Neural cell (in vitro differentiated cells): Measurements from ENCODE around the gene KRTDAP. TPM values are rescaled to one million over a fixed set of nuclear protein-coding genes. Genes with fewer than 3 reads are reported as not detected.

Experiments
- H2AFZ ChIP-seq: fragments of 200-600, 300-800 bp; sonication (generic), shearing (Covaris generic); 2 replicates; pipeline ENCODE4 v1.6.0; 2014; ENCODE audit warnings: low read depth, mild to moderate bottlenecking, antibody characterized with exemption, low read length, moderate library complexity
- H3F3A ChIP-seq: fragments of 200-600 bp; shearing (Covaris generic); 2 replicates; pipeline ENCODE4 v1.6.1; 2016; ENCODE audit warnings: mild to moderate bottlenecking, moderate library complexity, mixed read lengths, antibody characterized with exemption, low read length; ENCODE audit not compliant: insufficient read depth, poor library complexity, severe bottlenecking
- H3K27ac ChIP-seq: fragments of 200-600, 300-800 bp; sonication (generic), shearing (Covaris generic); 2 replicates; pipeline ENCODE4 v1.5.1; 2014; ENCODE audit warnings: mild to moderate bottlenecking, low read length, moderate library complexity
- H3K27me3 ChIP-seq: fragments of 300-800, 200-600 bp; sonication (generic), shearing (Covaris generic); 2 replicates; pipeline ENCODE4 v1.6.0; 2014; ENCODE audit warnings: mild to moderate bottlenecking, low read depth, low read length, moderate library complexity; ENCODE audit not compliant: insufficient read depth
- H3K36me3 ChIP-seq: fragments of 300-800, 200-600 bp; sonication (generic), shearing (Covaris generic); 2 replicates; pipeline ENCODE4 v1.5.1; 2014; ENCODE audit warnings: mild to moderate bottlenecking, antibody characterized with exemption, low read length, moderate library complexity; ENCODE audit not compliant: insufficient read depth
- H3K4me2 ChIP-seq: fragments of 300-800, 200-600 bp; sonication (generic), shearing (Covaris generic); 2 replicates; pipeline ENCODE4 v1.6.0; 2014; ENCODE audit warnings: mild to moderate bottlenecking, low read length
- H3K4me3 ChIP-seq: fragments of 300-800, 200-600 bp; sonication (generic), shearing (Covaris generic); 2 replicates; pipeline ENCODE4 v1.5.1; 2014; ENCODE audit warnings: mild to moderate bottlenecking, low read length, moderate library complexity
- H3K79me2 ChIP-seq: fragments of 200-600 bp; shearing (Covaris generic); replicated peaks from 2 replicates; pipeline ENCODE4 v1.6.0; 2014; ENCODE audit warnings: mild to moderate bottlenecking, low read length, moderate library complexity; ENCODE audit not compliant: insufficient read depth
- H3K9ac ChIP-seq: fragments of 300-800, 200-600 bp; sonication (generic), shearing (Covaris generic); 2 replicates; pipeline ENCODE4 v1.6.1; 2016; ENCODE audit warnings: mild to moderate bottlenecking, low read length, mixed read lengths
- H3K9me2 ChIP-seq: fragments of 200-600 bp; shearing (Covaris generic); 2 replicates; pipeline ENCODE4 v1.6.1; 2016; ENCODE audit warnings: mild to moderate bottlenecking, low read length, mixed read lengths; ENCODE audit not compliant: insufficient read depth
- H3K9me3 ChIP-seq: fragments of 200-600, 300-800 bp; sonication (generic), shearing (Covaris generic); 2 replicates; pipeline ENCODE4 v1.6.1; 2016; ENCODE audit warnings: mild to moderate bottlenecking, mixed run types, low read length, moderate library complexity, mixed read lengths
- H4K20me1 ChIP-seq: fragments of 200-600 bp; shearing (Covaris generic); 2 replicates; pipeline ENCODE4 v1.6.1; 2016; ENCODE audit warnings: mild to moderate bottlenecking, mixed run types; ENCODE audit not compliant: insufficient read depth
- EP300 ChIP-seq: fragments of 450-650 bp; conservative IDR thresholded peaks from 2 replicates; pipeline ENCODE4 v1.6.1; 2014; ENCODE audit warnings: antibody characterized with exemption, mild to moderate bottlenecking, moderate library complexity; ENCODE audit not compliant: poor library complexity, severe bottlenecking
- EZH2 ChIP-seq: fragments of 200-600, 300-800 bp; shearing (Covaris generic), sonication (generic); IDR thresholded peaks from 2 replicates; pipeline ENCODE4 v1.6.1; 2014; ENCODE audit warnings: antibody characterized with exemption, low read length, borderline replicate concordance, mild to moderate bottlenecking; ENCODE audit not compliant: insufficient read depth, poor library complexity, severe bottlenecking
- MXI1 ChIP-seq: fragments of 450-650 bp; conservative IDR thresholded peaks from 2 replicates; pipeline ENCODE4 v1.6.1; 2014; ENCODE audit warnings: antibody characterized with exemption, mild to moderate bottlenecking; ENCODE audit not compliant: poor library complexity, severe bottlenecking
- POLR2AphosphoS5 ChIP-seq: IDR thresholded peaks from 2 replicates; pipeline ENCODE4 v1.6.1; 2012
- RAD21 ChIP-seq: fragments of 450-650 bp; conservative IDR thresholded peaks from 2 replicates; pipeline ENCODE4 v1.6.1; 2014; ENCODE audit warnings: antibody characterized with exemption, mild to moderate bottlenecking, moderate library complexity
- SMC3 ChIP-seq: fragments of 450-650 bp; conservative IDR thresholded peaks from 2 replicates; pipeline ENCODE4 v1.6.1; 2014; ENCODE audit warnings: antibody characterized with exemption, mild to moderate bottlenecking, moderate library complexity; ENCODE audit not compliant: poor library complexity
- TAF1 ChIP-seq: IDR thresholded peaks from 2 replicates; pipeline ENCODE4 v1.6.1; 2012; ENCODE audit warnings: low read depth
- polyA plus RNA-seq: library from polyadenylated mRNA; depleted of rRNA; stranded (reverse); fragments of >200 nt; gene quantifications from 2 replicates; pipeline ENCODE4 v1.2.3, GENCODE V29; 2014
- TF ChIP-seq, protein P1 (sequence below): IDR thresholded peaks from 2 replicates; pipeline ENCODE4 v1.6.1; 2012; ENCODE audit warnings: borderline replicate concordance
- TF ChIP-seq, protein P2 (sequence below): fragments of 450-650 bp; IDR thresholded peaks from 2 replicates; pipeline ENCODE4 v1.5.1; 2014; ENCODE audit warnings: antibody characterized with exemption, mild to moderate bottlenecking, moderate library complexity; ENCODE audit not compliant: poor library complexity, severe bottlenecking

KRTDAP gene
- polyA plus RNA-seq, 1 donor from 2014 or later, result not detected

DNA sequence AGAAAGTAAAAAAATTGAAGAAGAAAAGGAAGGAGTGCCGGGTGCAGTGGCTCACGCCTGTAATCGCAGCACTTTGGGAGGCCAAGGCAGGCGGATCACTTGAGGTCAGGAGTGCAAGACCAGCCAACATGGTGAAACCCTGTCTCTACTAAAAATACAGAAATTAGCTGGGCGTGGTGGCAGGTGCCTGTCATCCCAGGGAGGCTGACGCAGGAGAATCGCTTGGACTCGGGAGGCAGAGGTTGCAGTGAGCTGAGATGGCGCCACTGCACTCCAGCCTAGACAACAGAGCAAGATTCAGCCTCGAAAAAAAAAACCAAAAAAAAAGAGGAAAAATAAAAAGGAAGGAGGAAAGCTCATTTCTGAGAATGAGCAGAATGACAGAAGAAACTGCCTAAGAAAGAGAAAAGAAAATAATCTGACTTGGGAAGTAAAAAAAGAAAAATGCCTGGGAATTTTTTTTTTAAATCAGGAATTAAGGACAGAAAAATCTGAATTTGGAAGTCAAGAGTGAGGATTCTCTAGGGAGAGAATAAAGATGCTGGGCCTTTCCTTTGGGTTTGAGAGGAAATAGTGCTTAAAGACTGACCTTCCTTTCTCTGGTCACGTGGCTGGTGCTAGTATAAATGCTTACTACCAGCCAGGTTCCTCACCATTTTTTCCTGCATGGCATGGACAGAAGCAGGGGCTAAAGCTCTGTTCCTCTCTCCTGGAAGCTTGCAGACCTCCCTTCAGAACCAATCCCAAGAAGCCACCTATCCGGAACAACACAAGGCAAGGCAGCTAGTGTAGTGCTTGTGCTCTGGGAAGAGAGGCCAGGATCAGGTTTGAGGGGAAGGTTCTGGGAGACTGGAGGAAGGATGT, 42.4 kb downstream of the KRTDAP start, which contains the start of gene FFAR2:
Gene FFAR2 (plus strand): TSS at position 652 of the 864 bp plus-strand sequence. CDS start 1,458 bp downstream, outside the sequence.
- no peak within 1 kb of the TSS for H3K4me2 ChIP-seq
- H3K4me3 ChIP-seq, result no peak within 1 kb of the TSS
- no peak within 1 kb of the TSS for H2AFZ ChIP-seq
- no peaks in the 10 kb centered on the region for H3K27me3 ChIP-seq
- no peaks in the 10 kb centered on the region for H3K36me3 ChIP-seq
- TF ChIP-seq POLR2AphosphoS5 (no peak), MXI1 (no peak), TAF1 (no peak), EP300 (no peak), EZH2 (no peak), SMC3 (no peak), RAD21 (no peak)
- TF ChIP-seq, protein P1, sequence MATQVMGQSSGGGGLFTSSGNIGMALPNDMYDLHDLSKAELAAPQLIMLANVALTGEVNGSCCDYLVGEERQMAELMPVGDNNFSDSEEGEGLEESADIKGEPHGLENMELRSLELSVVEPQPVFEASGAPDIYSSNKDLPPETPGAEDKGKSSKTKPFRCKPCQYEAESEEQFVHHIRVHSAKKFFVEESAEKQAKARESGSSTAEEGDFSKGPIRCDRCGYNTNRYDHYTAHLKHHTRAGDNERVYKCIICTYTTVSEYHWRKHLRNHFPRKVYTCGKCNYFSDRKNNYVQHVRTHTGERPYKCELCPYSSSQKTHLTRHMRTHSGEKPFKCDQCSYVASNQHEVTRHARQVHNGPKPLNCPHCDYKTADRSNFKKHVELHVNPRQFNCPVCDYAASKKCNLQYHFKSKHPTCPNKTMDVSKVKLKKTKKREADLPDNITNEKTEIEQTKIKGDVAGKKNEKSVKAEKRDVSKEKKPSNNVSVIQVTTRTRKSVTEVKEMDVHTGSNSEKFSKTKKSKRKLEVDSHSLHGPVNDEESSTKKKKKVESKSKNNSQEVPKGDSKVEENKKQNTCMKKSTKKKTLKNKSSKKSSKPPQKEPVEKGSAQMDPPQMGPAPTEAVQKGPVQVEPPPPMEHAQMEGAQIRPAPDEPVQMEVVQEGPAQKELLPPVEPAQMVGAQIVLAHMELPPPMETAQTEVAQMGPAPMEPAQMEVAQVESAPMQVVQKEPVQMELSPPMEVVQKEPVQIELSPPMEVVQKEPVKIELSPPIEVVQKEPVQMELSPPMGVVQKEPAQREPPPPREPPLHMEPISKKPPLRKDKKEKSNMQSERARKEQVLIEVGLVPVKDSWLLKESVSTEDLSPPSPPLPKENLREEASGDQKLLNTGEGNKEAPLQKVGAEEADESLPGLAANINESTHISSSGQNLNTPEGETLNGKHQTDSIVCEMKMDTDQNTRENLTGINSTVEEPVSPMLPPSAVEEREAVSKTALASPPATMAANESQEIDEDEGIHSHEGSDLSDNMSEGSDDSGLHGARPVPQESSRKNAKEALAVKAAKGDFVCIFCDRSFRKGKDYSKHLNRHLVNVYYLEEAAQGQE, result no peak
- TF ChIP-seq, protein P2, sequence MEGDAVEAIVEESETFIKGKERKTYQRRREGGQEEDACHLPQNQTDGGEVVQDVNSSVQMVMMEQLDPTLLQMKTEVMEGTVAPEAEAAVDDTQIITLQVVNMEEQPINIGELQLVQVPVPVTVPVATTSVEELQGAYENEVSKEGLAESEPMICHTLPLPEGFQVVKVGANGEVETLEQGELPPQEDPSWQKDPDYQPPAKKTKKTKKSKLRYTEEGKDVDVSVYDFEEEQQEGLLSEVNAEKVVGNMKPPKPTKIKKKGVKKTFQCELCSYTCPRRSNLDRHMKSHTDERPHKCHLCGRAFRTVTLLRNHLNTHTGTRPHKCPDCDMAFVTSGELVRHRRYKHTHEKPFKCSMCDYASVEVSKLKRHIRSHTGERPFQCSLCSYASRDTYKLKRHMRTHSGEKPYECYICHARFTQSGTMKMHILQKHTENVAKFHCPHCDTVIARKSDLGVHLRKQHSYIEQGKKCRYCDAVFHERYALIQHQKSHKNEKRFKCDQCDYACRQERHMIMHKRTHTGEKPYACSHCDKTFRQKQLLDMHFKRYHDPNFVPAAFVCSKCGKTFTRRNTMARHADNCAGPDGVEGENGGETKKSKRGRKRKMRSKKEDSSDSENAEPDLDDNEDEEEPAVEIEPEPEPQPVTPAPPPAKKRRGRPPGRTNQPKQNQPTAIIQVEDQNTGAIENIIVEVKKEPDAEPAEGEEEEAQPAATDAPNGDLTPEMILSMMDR, result no peak
- no peaks in the 10 kb centered on the region for H3K79me2 ChIP-seq
- no peaks in the 10 kb centered on the region for H3K9me2 ChIP-seq
- H3K9ac ChIP-seq, result no peak within 1 kb of the TSS
- H3K27ac ChIP-seq, result no peak within 1 kb of the TSS
- H3K9me3 ChIP-seq, result no peaks in the 10 kb centered on the region
- no peaks in the 10 kb centered on the region for H3F3A ChIP-seq
- H4K20me1 ChIP-seq, result no peaks in the 10 kb centered on the region

DNA sequence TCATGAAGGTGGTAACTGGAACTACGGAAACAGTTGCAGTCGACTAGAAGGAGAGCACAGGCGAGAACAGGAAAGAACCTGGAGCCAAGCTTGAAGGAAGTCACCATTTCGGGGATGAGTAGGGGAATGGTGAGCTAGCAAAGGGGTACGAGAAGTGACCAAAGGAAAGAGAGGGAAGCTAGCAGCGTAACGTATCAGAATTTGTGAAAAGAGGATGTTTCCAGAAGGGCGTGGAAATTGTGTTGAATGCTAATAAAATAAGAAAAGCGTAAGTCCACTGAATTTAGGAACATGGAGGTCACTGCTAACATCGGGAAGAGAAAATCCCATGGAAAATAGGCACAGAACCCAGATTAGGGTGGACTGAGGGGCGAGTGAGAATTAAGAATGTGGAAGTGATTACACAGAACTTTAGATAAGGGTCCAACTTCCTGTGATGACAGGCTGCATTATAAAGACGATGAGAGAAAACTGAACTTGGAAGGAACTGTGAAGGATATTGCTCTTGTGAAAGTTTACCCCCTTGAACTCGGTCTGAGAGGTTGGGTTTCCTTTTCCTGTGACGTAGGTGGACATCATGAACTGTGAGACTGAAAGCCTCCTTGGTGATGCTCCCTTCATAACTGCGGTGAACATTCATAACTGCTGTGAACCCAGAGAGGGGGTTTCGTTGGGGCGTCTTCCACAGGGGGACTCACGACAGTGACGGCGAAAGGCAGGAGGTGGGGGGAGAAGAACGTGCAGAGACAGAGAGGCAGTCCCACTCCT, 44.3 kb downstream of the KRTDAP start:
- Histone ChIP-seq H3K27ac (no peak overlapping the region), H3K79me2 (no peaks in the 10 kb centered on the region), H3K9me2 (no peaks in the 10 kb centered on the region), H3K27me3 (no peaks in the 10 kb centered on the region), H3K36me3 (no peaks in the 10 kb centered on the region), H3K4me2 (no peak overlapping the region), H3F3A (no peaks in the 10 kb centered on the region), H3K9ac (no peak overlapping the region), H3K9me3 (no peaks in the 10 kb centered on the region), H3K4me3 (no peak overlapping the region), H4K20me1 (no peaks in the 10 kb centered on the region), H2AFZ (no peak overlapping the region)
- TF ChIP-seq TAF1, result no peak
- TF ChIP-seq SMC3, result no peak
- TF ChIP-seq EP300, result no peak
- no peak for TF ChIP-seq MXI1
- TF ChIP-seq, protein P2, result no peak
- no peak for TF ChIP-seq EZH2
- TF ChIP-seq POLR2AphosphoS5, result no peak
- no peak for TF ChIP-seq RAD21
- TF ChIP-seq, protein P1, result no peak
